ENCODE data around the gene FSTL4.

- TF ChIP-seq, protein P1, sequence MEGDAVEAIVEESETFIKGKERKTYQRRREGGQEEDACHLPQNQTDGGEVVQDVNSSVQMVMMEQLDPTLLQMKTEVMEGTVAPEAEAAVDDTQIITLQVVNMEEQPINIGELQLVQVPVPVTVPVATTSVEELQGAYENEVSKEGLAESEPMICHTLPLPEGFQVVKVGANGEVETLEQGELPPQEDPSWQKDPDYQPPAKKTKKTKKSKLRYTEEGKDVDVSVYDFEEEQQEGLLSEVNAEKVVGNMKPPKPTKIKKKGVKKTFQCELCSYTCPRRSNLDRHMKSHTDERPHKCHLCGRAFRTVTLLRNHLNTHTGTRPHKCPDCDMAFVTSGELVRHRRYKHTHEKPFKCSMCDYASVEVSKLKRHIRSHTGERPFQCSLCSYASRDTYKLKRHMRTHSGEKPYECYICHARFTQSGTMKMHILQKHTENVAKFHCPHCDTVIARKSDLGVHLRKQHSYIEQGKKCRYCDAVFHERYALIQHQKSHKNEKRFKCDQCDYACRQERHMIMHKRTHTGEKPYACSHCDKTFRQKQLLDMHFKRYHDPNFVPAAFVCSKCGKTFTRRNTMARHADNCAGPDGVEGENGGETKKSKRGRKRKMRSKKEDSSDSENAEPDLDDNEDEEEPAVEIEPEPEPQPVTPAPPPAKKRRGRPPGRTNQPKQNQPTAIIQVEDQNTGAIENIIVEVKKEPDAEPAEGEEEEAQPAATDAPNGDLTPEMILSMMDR (IDR thresholded peaks at IDR 0.05): no peak
- no peak for TF ChIP-seq POLR2A (IDR thresholded peaks at IDR 0.05)
These were observed 182.2 kb downstream of the FSTL4 start for GRCh38 chr5:133430095-133430494.

Measured in transverse colon (tissue), 3 donors.